ENCODE results near the gene SAFB. TPM values are rescaled to one million over a fixed set of nuclear protein-coding genes. Genes with fewer than 3 reads are reported as not detected.

Gene SAFB
- total RNA-seq, 1 donor from 2014 or later = 127 TPM

DNA sequence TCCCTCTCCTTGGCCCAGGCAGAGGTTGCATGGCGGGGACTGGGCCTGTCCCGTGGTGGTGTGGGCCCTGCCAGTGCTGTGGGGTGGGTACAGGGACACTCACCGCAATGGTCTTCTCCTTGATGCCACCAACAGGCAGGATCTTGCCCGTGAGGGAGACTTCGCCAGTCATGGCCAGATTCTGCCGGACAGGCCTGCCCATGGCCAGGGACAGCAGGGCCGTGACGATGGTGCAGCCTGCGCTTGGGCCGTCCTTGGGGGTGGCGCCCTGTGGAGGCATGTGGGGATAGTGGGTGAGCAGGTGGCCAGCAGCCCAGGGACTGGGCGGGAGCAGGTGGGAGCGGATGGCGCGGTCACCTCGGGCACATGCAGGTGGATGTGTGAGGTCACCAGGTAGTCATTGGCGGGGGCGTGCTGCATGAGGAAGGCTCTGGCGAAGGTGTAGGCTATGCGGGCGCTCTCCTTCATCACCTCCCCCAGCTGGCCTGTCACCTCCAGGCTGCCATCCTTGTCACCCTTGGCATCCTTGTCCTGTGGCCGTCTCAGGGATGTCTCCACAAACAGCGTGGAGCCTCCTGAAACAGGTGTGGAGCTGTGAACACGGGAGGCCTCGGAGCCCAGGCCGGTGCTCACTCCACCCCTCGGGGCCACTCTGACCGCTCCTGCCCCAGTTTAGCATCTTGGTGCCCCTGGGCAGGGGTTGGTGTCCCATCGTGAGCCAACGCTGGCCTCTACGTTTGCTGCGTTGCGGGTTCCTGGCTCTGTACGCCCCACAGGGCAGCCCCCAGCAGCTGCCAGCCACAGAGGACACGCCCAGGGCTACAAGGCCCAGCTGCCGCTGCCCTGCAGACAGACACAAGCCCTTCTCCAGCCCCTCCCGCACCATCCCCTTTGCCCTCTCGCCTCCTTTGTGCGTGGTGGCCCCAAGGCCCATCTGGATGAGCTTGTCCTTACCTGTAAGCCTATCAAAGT lies 70.6 kb downstream of the SAFB start:
- TF ChIP-seq, protein P1, sequence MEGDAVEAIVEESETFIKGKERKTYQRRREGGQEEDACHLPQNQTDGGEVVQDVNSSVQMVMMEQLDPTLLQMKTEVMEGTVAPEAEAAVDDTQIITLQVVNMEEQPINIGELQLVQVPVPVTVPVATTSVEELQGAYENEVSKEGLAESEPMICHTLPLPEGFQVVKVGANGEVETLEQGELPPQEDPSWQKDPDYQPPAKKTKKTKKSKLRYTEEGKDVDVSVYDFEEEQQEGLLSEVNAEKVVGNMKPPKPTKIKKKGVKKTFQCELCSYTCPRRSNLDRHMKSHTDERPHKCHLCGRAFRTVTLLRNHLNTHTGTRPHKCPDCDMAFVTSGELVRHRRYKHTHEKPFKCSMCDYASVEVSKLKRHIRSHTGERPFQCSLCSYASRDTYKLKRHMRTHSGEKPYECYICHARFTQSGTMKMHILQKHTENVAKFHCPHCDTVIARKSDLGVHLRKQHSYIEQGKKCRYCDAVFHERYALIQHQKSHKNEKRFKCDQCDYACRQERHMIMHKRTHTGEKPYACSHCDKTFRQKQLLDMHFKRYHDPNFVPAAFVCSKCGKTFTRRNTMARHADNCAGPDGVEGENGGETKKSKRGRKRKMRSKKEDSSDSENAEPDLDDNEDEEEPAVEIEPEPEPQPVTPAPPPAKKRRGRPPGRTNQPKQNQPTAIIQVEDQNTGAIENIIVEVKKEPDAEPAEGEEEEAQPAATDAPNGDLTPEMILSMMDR (conservative IDR thresholded peaks at IDR 0.05) = no peak
- no peak for DNase-seq (ENCODE audit: extremely low spot score, unreplicated experiment)
- H3K27ac Mint-ChIP-seq = peak overlapping the region; percentile 65
- no peaks in the 10 kb centered on the region for H3K27me3 Mint-ChIP-seq
- H3K4me3 Mint-ChIP-seq = no peak overlapping the region
- H3K9me3 Mint-ChIP-seq = no peaks in the 10 kb centered on the region
- peaks cover 5% of the 10 kb centered on the region for H3K4me1 Mint-ChIP-seq (ENCODE audit: unreplicated experiment)
- peaks cover 6% of the 10 kb centered on the region for H3K36me3 Mint-ChIP-seq

DNA sequence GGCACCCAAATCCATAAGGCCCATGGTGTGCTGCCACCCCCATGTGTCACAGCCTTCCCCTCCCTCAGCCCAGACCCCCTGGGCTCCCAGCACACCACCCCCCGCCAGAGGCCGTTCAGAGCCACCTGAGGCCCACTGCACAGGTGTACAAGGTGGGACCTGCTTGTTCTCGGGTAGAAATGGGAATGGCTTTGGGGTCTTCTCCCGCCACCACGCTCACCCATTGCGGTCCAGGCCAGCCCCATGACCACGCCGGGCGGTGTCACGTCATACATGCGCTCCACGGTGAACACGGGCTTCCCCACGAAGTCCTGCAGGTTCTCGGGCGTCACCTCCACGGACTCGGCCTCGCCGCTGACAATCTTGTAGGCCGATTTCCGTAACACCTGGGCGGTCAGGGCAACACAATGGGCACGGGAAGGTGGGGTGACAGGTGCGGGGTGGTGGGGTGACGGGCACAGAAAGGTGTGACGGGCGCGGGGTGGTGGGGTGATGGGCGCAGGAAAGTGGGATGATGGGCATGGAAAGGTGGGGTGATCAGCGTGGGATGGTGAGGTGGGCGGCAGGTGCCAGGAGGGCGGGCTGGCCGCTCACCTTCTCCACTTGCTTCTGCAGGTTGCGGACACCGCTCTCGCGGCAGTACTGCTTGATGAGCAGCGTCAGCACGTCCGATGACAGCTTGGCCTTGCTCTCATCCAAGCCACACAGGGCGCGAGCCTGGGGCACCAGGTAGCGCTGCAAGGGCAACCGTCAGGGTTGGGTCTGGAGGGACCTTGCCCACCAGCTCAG lies 71.5 kb downstream of the SAFB start:
- TF ChIP-seq, protein P1 (conservative IDR thresholded peaks at IDR 0.05) = no peak
- peaks cover 5% of the 10 kb centered on the region for H3K4me1 Mint-ChIP-seq (ENCODE audit: unreplicated experiment)
- H3K9me3 Mint-ChIP-seq = no peaks in the 10 kb centered on the region
- no peak for DNase-seq (ENCODE audit: extremely low spot score, unreplicated experiment)
- peaks cover 6% of the 10 kb centered on the region for H3K36me3 Mint-ChIP-seq
- no peaks in the 10 kb centered on the region for H3K27me3 Mint-ChIP-seq
- H3K4me3 Mint-ChIP-seq = no peak overlapping the region
- H3K27ac Mint-ChIP-seq = peak overlapping the region; percentile 53

DNA sequence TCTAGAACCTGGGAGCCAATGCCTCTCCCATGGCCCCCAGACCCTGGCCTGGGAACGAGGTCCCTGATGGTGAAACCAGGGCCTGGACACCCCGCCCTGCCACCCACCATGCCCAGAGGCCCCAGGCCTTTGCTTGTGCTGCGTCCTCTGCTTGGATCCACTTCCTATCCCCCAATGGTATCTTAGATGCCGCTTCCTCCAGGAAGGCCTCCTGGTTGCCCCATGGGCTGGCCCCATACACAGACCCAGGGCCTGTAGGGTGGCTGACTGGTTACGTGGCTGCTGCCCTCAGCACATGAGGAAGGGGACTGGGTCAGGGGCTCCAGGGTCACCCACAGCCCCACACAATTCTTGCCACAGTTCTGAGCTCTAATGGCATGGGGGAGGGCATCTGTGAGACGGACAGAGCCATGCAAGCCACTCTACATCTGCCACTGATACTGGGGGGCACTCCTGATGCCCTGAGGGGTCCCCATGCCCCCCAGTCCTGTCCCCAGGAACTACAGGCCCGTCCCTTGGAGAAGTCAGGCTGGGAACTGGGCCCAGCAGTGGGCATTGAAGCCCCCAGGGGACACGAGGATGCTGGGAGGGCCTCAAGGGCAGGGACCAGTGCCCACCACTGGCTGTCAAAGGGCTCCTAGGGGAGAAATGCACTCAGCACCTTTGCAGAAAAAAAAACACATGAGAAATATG lies 72.2 kb downstream of the SAFB start:
- DNase-seq (ENCODE audit: extremely low spot score, unreplicated experiment) = no peak
- Mint-ChIP-seq H3K36me3 (peaks cover 6% of the 10 kb centered on the region), H3K4me1 (ENCODE audit: unreplicated experiment) (peaks cover under 1% of the 10 kb centered on the region), H3K4me3 (no peak overlapping the region), H3K27me3 (no peaks in the 10 kb centered on the region), H3K9me3 (no peaks in the 10 kb centered on the region), H3K27ac (peak overlapping the region; percentile 53)
- TF ChIP-seq, protein P1 (conservative IDR thresholded peaks at IDR 0.05) = no peak

DNA sequence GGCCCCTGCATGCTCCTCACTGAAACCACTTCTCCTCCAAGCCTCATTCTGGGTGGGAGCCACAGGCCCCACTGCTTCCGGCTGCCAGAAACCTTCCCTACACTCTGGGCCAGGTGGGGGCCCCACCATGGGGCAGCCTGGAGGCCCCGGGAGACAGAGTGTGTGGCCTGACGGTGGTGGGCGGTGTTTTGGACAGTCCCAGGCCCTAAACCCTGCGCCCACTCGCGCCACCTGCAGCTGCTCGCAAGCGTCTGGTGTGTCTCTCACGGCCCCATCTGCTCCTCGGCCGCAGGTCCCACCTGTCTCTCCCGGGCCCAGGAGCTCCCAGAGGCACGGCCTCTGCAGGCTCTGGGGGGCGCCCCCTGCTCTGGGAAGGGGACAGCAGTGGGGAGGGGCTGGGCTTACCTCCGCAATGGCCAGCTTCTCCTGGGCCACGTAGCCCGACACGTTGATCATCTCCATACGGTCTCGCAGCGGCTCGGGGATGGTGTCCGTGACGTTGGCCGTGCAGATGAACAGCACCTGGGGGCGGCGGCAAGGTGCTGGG lies 72.8 kb downstream of the SAFB start:
- TF ChIP-seq, protein P1 (conservative IDR thresholded peaks at IDR 0.05) = no peak
- DNase-seq (ENCODE audit: extremely low spot score, unreplicated experiment) = no peak
- Mint-ChIP-seq H3K4me3 (no peak overlapping the region), H3K36me3 (peaks cover 3% of the 10 kb centered on the region), H3K9me3 (no peaks in the 10 kb centered on the region), H3K27me3 (no peaks in the 10 kb centered on the region), H3K4me1 (ENCODE audit: unreplicated experiment) (no peaks in the 10 kb centered on the region), H3K27ac (no peak overlapping the region)

Data from type B pancreatic cell (in vitro differentiated cells).